Stimulated activated CD8-positive, alpha-beta memory T cell treated with anti-CD3 and anti-CD28 coated beads, Interleukin-15, amount 100 ng/mL, for 24 hours (primary cell): ENCODE measurements around the gene BRF1.
"Not testable (repeated sequence)": the region's sequence is repeated elsewhere in the genome, so short reads cannot be mapped to it uniquely, and the experiment has no call there.

Source experiments
- DNase-seq: peaks from one replicate; pipeline ENCODE4 v3.0.0-alpha.2; 2020; ENCODE audit warnings: low read depth

BRF1 gene

DNA sequence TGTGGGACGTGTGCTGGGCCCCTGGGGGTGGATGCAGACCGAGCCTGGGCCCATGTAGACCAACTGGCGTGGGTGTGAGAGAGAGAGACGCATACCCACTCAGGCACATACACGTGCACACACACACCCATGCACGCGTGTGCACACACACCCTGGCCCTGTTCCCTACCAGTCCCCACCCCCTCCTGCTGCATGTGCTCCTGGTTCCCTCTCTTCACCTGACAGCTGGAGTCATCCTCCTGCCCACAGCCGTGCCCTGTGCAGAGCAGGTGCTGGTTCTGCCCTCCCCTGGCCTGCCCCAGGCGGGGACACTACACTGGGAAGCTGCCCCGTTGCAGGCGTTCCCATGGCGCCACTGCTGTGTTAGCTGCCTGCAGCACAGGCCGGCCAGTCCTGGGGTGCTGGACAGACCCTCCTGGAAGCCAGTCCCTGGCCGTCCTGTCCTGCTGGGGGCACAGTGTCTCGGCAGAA lies 32.3 kb upstream of the BRF1 start:
- DNase-seq, result no peak

DNA sequence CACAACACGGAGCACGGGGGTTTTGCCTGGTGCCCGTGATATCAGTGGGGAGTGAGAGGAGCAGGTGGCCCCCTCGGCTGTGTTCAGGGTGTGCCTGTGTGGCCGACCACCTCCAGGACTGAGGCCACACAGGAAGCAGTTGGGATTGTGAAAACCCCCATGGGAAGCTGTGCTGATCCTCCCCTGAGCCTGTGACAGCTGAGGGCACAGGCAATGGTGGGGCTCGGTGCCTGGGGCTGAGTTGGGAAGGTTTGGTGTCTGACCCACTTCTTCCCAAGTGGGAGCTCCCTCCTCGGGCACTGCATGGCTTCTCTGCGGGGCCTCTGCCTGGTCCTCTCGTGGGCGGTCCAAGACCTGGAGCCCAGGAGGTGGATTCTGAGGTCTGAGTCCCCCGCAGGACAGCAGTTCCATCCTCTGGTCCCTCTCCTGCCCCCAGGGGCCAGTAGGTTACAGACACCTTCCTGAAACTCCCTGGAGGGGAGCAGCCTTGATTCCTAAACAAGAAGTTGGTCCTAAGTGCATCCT lies 31.6 kb upstream of the BRF1 start:
- DNase-seq, result no peak

GRCh38 chr14:105331575-105332349 lies 31.0 kb upstream of the BRF1 start:
- no peak for DNase-seq

- DNase-seq, result no peak
Observed at GRCh38 chr14:105330491-105330895, 29.7 kb upstream of the BRF1 start.

- DNase-seq, result no peak
Observed at GRCh38 chr14:105329411-105330150, 28.8 kb upstream of the BRF1 start.

DNA sequence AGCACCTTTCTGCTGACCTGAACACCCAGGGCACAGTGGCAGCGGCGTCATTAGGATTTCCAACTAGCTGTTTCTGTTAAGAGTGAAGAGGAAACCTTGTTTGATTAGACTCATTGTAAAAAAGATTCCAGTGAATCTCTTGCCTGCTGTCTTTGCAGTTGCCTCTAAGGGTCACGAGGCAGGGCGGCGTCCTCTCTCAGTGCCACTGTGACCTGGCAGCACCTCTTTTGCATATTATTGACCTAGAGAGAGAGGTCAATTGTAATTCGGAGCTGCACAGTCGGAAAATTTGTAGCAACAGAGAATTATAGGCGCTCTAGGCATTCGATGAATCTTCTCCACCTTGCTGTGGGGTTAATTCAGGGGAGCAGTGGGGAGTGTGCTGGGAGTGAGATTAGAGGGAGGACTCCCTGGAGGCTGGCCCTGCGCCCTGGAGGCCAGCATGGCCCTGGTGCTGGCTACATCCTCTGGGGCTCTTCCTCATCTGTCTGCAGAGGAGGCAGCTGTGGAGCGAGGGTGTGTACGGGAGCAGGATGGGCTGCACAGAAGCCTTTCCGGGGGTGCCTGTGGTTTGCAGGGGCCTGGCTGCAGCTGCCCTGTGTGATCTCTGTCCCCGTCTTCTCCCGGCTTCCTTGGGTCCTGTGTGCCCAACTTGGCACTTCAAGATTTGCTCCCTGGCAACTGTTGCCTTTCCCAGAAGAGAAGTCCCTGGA lies 28.0 kb upstream of the BRF1 start:
- no peak for DNase-seq

GRCh38 chr14:105328070-105328677 lies 27.4 kb upstream of the BRF1 start:
- no peak for DNase-seq

DNA sequence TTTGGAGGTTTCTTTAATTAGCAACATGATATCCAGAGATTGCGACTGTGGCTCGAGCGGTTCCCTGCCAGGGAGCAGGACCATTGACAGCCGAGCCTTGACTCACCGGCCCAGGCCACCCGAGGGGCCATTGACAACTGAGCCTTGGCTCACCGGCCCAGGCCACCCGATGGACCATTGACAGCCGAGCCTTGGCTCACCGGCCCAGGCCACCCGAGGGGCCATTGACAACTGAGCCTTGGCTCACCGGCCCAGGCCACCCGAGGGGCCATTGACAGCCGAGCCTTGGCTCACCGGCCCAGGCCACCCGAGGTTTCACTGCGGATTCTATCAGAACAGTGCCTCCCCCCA lies 26.9 kb upstream of the BRF1 start:
- not testable (repeated sequence) for DNase-seq

DNA sequence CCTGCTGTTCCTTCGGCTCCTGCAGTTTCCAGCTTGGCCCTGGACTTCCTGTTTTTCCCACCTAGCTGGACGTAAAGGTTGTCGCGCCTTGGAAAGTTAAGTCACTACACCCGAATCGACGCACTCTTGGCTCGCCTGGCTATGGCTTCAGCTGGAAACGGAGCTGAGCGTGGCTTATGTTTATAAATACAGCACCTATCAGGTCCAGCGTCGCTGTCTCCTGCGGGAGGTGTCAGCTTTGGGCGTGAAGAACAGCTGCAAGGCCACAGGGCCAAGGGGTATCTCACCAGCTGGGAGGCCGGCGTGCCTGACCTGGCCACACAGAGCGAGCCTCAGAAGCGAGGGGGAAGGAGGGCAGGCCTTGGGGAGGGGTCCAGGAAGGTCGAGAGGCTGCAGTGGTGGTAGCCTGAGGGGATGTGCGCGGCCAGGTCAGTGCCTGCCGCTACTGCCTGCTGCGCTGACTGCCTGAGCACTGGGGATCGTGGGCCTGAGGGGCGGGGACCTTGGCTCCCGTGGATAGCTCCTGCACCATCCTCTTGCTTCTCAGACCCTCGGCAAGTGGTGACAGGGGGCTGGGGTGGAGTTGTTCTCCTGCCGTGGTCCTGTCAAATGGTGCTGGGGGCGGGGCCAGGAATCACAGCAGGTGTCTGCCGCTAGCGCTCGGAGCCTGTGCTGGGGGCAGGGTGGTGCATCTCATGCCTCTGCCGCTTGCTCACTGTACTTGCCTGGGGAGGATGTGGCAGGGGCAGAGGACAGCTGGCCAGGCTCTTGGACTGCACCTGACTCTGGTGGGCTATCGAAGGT lies 26.3 kb upstream of the BRF1 start:
- no peak for DNase-seq

DNA sequence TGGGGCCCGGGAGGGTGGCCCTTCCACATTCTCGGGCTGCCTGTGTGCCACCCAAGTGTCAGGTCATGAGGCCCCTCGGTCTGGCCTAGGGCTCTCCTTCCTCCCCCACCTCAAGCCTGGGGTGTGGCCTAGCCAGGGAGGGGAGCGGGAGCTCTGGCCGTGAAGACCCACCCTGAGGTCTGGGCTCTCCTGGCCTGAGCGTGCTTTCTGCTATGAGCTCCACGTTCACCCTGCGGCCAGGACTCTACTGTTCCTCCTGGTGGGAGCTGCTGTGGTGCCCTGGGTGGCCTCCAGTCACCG lies 25.7 kb upstream of the BRF1 start:
- DNase-seq, result no peak

DNA sequence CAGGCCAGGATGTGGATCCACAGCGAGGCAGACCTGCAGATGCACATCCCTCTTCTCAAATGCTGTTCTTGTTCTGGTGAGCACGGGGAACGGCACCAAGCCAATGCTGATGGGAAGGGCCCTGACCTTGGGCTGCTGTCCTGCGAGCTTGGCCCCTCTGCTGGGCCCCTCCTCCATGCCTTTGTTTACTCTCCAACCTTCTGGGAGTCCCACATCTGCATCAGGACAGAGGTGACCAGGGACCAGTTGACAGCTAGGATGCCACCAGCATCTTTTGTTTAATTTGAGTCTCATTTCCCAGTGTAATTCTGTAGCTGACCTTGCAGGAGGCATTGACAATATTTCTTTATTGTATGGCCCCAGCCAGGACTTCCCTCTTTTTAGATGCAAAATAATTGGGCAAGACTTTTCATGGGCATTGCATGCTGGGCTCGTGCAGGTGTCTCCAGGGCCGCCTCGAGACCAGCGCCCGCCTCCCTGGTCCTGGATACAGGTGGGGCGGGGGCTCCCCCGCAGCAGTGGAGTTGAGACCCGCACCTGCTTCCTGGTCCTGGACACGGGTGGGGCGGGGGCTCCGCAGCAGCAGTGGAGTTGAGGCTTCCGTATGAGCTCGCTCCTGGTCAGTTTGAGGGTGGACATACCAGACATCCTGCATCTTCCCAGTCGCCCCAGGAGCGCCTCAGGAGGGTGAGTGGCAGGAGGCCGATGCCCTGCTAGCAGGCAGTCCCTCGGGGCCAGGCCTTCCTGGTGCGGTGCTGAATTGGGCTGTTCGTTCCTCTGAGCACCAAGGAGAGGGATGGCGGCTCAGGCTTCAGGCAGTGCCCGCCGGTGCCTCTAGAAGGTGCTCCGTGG lies 25.1 kb upstream of the BRF1 start:
- DNase-seq, result no peak

DNA sequence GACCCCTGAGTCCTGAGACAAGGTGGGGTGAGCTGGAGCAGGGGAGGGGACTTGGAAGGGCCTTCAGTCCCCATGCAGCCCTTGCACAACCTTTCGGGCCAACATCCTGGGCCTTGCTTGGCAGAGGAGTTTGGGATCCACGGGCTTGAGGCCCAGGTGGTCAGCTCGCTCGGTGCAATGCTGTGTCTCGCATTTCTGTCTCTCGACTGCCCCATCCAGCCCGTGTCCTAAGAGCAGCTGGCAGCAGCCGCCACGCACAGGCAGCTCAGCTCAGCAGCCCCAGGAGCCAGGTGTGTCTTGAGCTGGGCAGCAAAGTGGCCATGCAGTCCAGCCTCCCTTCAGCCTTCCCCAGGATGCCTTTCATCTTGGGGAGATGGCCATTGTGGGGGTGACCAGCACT lies 24.5 kb upstream of the BRF1 start:
- DNase-seq, result no peak

DNA sequence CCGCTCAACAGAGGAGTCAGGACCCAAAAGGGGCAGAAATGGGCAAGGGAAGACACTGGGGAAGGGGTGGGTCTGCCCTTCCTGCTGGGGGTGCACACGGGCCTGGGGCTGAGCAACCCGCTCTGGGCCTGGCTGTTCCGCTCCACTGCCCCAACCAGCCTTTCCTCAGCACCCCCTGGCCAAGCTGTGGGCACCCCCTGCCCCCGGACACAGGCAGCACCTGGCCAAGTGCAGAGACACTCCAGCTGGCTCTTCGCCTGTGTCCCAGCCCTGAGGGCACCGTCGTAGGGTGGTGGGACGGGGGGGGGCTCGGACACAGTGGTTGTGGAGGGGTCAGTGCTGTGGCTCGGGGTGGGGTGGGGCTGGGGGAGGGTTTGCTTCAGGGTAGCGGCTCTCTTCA lies 24.1 kb upstream of the BRF1 start:
- no peak for DNase-seq

- no peak for DNase-seq
Observed at GRCh38 chr14:105324080-105324778, 23.4 kb upstream of the BRF1 start.

- DNase-seq, result no peak
Observed at GRCh38 chr14:105323663-105324062, 22.9 kb upstream of the BRF1 start.

- no peak for DNase-seq
Observed at GRCh38 chr14:105322791-105323556, 22.2 kb upstream of the BRF1 start.

- DNase-seq, result no peak
Observed at GRCh38 chr14:105317546-105317945, 16.7 kb upstream of the BRF1 start.

- no peak for DNase-seq
Observed at GRCh38 chr14:105316968-105317510, 16.2 kb upstream of the BRF1 start.

DNA sequence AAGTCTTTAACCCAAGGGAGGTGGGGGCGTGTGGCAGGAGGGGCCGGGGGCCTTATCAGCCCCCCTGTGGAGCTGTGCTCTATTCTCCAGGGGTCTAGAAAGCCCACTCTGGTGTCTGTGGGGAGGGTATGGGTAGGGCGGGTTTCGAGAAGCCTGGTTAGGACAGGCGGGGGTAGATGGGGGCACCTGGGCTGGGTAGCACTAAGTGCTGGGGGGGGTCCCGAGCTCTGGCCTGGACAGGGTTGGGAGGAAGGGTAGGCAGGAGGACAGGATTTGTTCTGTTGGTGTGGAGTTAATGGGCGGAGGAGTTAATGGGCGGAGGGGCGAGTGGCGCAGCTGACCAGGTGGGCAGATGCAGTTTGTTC lies 15.8 kb upstream of the BRF1 start:
- no peak for DNase-seq
